Heart right ventricle (tissue), 16 donors: Measurements from ENCODE around the gene GPR107. TPM values are rescaled to one million over a fixed set of nuclear protein-coding genes. Genes with fewer than 3 reads are reported as not detected.

Source experiments
- ATAC-seq, 8 donors: fragments of 200-7000 bp; cut with Tn5 transposase; one replicate each; pipeline ENCODE4 v1.9.1; 2020; ENCODE audit warnings: mild to moderate bottlenecking in 8 of 8, moderate library complexity in 8 of 8, moderate number of reproducible peaks in 1 of 8
- DNase-seq, 2 donors: peaks; one replicate each; pipeline ENCODE4 v3.0.0-alpha.2; 2020
- H3K27ac ChIP-seq, 10 donors: fragments of 200-600 bp; sonication (generic) in 2 of 10; one replicate each; pipeline versions ENCODE4 v1.5.0 to v1.8.0; 2020 to 2022; ENCODE audit warnings: mild to moderate bottlenecking in 3 of 10
- H3K27me3 ChIP-seq, 7 donors: fragments of 200-600 bp; one replicate each; pipeline ENCODE4 v1.8.0; 2021 to 2022; ENCODE audit warnings: mild to moderate bottlenecking in 2 of 7
- H3K36me3 ChIP-seq, 9 donors: fragments of 200-600 bp; sonication (generic) in 1 of 9; one replicate each; pipeline versions ENCODE4 v1.5.0 to v1.8.0; 2020 to 2022; ENCODE audit warnings: mild to moderate bottlenecking in 2 of 9
- H3K4me1 ChIP-seq, 9 donors: fragments of 200-600 bp; sonication (generic) in 1 of 9; one replicate each; pipeline versions ENCODE4 v1.5.0 to v1.8.0; 2020 to 2022; ENCODE audit warnings: mild to moderate bottlenecking in 4 of 9
- H3K4me3 ChIP-seq, 10 donors: fragments of 200-600 bp; sonication (generic) in 2 of 10; one replicate each; pipeline versions ENCODE4 v1.5.0 to v1.8.0; 2020 to 2022; ENCODE audit warnings: mild to moderate bottlenecking in 7 of 10, moderate library complexity in 2 of 10
- H3K9me3 ChIP-seq, 11 donors: fragments of 200-600 bp in 10 of 11; sonication (generic) in 2 of 11; one replicate each; pipeline versions ENCODE4 v1.5.0 to v1.8.0; 2013 to 2022; ENCODE audit warnings: mild to moderate bottlenecking in 2 of 11, control low read depth in 1 of 11, moderate library complexity in 1 of 11
- CTCF ChIP-seq, 9 donors: fragments of 200-600 bp; sonication (generic) in 2 of 9; IDR thresholded peaks; one replicate each; pipeline versions ENCODE4 v1.5.0 to v1.8.0; 2021 to 2022; ENCODE audit warnings: antibody characterized with exemption in 9 of 9, mild to moderate bottlenecking in 5 of 9, moderate library complexity in 1 of 9
- WGBS, 2 donors: extraction: QIAGEN DNeasy Blood & Tissue Kit; methylation state at CpG; one replicate each; pipeline ENCODE4 v1.1.7; 2013; ENCODE audit warnings: inconsistent platforms in 1 of 2; 5-methylcytosine and 5-hydroxymethylcytosine counted together
- intact Hi-C, 10 donors: fragments of 100-400 bp; cut with DNase I; formaldehyde crosslinking; loops; one replicate each; pipeline versions ENCODE4 v1.11.1 to v1.14.2; 2022
- polyA plus RNA-seq, 2 donors: library from polyadenylated mRNA; stranded (reverse); fragments of 200-250 nt; gene quantifications; one replicate each; pipeline ENCODE4 v1.2.3, GENCODE V29; 2013
- total RNA-seq, 10 donors: library from RNA; stranded (reverse); fragmentation: NEBNext Ultra II Directional in 3 of 10; extraction: Animal tissue kit (Norgen Biotek cat#: 25700) in 3 of 10; gene quantifications; one replicate each; pipeline versions ENCODE4 v1.2.1 to v1.2.4, GENCODE V29; 2021 to 2023
- donor health status: Arrhythmogenic right ventricular cardiomyopathy.
- donor health status: ischemic (EF 13 %, LVEDD 7.1; RV severe dilation, severe dysfunction).
- donor health status: healthy with polysubstance abuse.
- donor health status: DM: no; HTN: yes; CAD: no.
- donor health status: DM: no; HTN: no; CAD: no.
- donor health status: ischemic (EF 25% LVEDD 6.9; RV normal size, moderate dysfunction).
- donor health status: ischemic (EF 25% LVEDD 5.7; RV mildly dilated, moderate dysfunction).
- donor health status: healthy.
- donor health status: DM: yes; HTN: yes; CAD: no.
- donor health status: Ischemic cardiomyopathy.
- donor health status: ischemic (EF 35%, LVEDD 5.7; RV mildly dilated, moderate dysfunction).
- donor health status: nonischemic (EF 11% LVEDD 7.7; RV severe dilation, severe dysfunction).
- donor health status: DM: yes; HTN: yes; CAD: no.
- donor health status: PGD.
- donor health status: ischemic (EF 29% LVEDD 5.4; RV normal size, mild dysfunction).
- donor health status: nonischemic (EF 23%, LVEDD 6.1; RV moderate dilation, normal function).

Gene GPR107
- total and polyA plus RNA-seq, 12 donors, result 6.7 to 35.6 (median 23.9) TPM

GRCh38 chr9:130124085-130124860 lies 70.6 kb downstream of the GPR107 start:
- ATAC-seq, result no peak
- no peak for DNase-seq
- 80 to 87% methylated on average over 7 of the region's 7 CpGs for WGBS, 2 donors
- H3K9me3 ChIP-seq, result no peaks in the 10 kb centered on the region
- H3K4me3 ChIP-seq, result no peak overlapping the region
- no peaks in the 10 kb centered on the region for H3K27me3 ChIP-seq
- intact Hi-C loops, result no loop called here
- H3K36me3 ChIP-seq, result peaks cover 0 to 96% (median 31%) of the 10 kb centered on the region in 9 donors
- TF ChIP-seq CTCF (IDR thresholded peaks at IDR 0.05), result no peak
- peaks cover 2 to 29% (median 12%) of the 10 kb centered on the region in 9 donors for H3K4me1 ChIP-seq
- no peak overlapping the region for H3K27ac ChIP-seq

- Histone ChIP-seq H3K36me3 (peaks cover 0 to 95% (median 22%) of the 10 kb centered on the region in 9 donors), H3K4me3 (no peak overlapping the region), H3K27ac (peak overlapping the region in 1 of 10 donors; percentile 91), H3K27me3 (no peaks in the 10 kb centered on the region), H3K9me3 (no peaks in the 10 kb centered on the region), H3K4me1 (peaks cover 6 to 40% (median 17%) of the 10 kb centered on the region in 9 donors)
- intact Hi-C loops, result no loop called here
- 64 to 75% methylated on average over 4 of the region's 4 CpGs for WGBS, 2 donors
- ATAC-seq (no peak), DNase-seq (no peak)
- TF ChIP-seq CTCF (IDR thresholded peaks at IDR 0.05), result no peak
Observed at GRCh38 chr9:130126721-130127433, 73.2 kb downstream of the GPR107 start.

GRCh38 chr9:130128251-130128650 lies 74.5 kb downstream of the GPR107 start:
- H3K36me3 ChIP-seq, result peaks cover 0 to 95% (median 11%) of the 10 kb centered on the region in 9 donors
- peak overlapping the region in 1 of 10 donors; percentile 16 for H3K4me3 ChIP-seq
- no peaks in the 10 kb centered on the region for H3K9me3 ChIP-seq
- no peaks in the 10 kb centered on the region for H3K27me3 ChIP-seq
- DNase-seq (no peak), ATAC-seq (peak in 5 of 8 donors; percentile 39 to 62 (median 43))
- peaks cover 6 to 40% (median 17%) of the 10 kb centered on the region in 9 donors for H3K4me1 ChIP-seq
- 70 to 73% methylated on average over 6 of the region's 6 CpGs for WGBS, 2 donors
- no peak for TF ChIP-seq CTCF (IDR thresholded peaks at IDR 0.05)
- intact Hi-C loops, result no loop called here
- peak overlapping the region; percentile 6 to 91 (median 55) for H3K27ac ChIP-seq

DNA sequence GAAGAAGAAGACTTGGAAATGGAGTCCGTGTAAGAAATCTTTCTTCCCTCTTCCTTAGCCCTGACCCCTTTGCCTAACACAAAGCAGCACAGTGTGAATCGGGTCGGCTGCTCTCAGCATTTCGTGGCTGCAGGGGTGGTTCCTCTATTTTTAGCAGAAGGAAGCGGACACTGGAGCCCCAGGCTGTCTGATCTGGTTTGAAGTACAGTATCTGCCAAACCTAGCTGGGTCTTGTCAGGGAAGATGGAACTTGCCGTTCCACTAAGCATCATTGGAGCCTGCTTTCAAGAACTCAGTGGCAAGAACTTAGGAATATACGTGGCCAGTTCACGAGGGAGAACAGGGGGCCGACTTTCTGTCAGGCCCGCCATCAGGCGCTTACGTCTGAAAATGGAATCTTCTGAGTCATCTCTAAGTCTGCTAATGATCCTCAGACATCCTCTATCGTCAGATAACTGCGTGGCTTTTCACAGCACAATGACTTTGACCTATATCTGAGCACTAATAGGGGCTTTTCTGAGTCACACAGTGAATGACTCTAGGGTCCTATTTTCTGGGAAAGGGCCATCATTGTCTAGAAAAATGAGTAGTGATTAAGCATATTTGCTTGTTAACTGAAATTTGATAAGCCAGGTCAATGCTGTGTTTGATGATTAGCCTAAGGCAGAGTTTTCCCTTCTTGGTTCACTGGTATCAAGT lies 75.2 kb downstream of the GPR107 start:
- H3K36me3 ChIP-seq, result peaks cover 0 to 95% (median 11%) of the 10 kb centered on the region in 9 donors

More for the DNA sequence above, 75.2 kb downstream of the GPR107 start:
- TF ChIP-seq CTCF (IDR thresholded peaks at IDR 0.05), result no peak
- ATAC-seq, result peak; percentile 73 to 93 (median 90)
- Histone ChIP-seq H3K4me3 (peak overlapping the region in 1 of 10 donors; percentile 16), H3K27ac (peak overlapping the region; percentile 6 to 91 (median 55)), H3K4me1 (peaks cover 6 to 40% (median 17%) of the 10 kb centered on the region in 9 donors), H3K9me3 (no peaks in the 10 kb centered on the region), H3K27me3 (no peaks in the 10 kb centered on the region)
- WGBS, 2 donors, result 32 to 41% methylated on average over 14 of the region's 14 CpGs
- peak; percentile 41 to 71 for DNase-seq
- intact Hi-C loops, result no loop called here
